Suprapubic skin (tissue), 4 donors: ENCODE data around the gene INSR.

Source experiments
- CTCF ChIP-seq, 2 donors: fragments of 200-600 bp in 1 of 2; fragments of 450-650 bp in 1 of 2; sonication (generic) in 1 of 2; IDR thresholded peaks; one replicate each; pipeline ENCODE4 v1.5.1; 2016 to 2019; ENCODE audit warnings: antibody characterized with exemption in 2 of 2, mild to moderate bottlenecking in 1 of 2, moderate library complexity in 1 of 2
- EP300 ChIP-seq: sonication (generic); formaldehyde crosslinking; IDR thresholded peaks from one replicate; pipeline ENCODE4 v1.6.1; 2017; ENCODE audit warnings: antibody characterized with exemption
- POLR2A ChIP-seq, 2 donors: fragments of 450-650 bp; IDR thresholded peaks; one replicate each; pipeline ENCODE4 v1.6.1; 2017; ENCODE audit warnings: antibody characterized with exemption in 2 of 2, mild to moderate bottlenecking in 2 of 2, moderate library complexity in 2 of 2
- POLR2AphosphoS5 ChIP-seq, 3 donors: sonication (generic); formaldehyde crosslinking; IDR thresholded peaks; one replicate each; pipeline ENCODE4 v1.6.1; 2017; ENCODE audit warnings: antibody characterized with exemption in 3 of 3

DNA sequence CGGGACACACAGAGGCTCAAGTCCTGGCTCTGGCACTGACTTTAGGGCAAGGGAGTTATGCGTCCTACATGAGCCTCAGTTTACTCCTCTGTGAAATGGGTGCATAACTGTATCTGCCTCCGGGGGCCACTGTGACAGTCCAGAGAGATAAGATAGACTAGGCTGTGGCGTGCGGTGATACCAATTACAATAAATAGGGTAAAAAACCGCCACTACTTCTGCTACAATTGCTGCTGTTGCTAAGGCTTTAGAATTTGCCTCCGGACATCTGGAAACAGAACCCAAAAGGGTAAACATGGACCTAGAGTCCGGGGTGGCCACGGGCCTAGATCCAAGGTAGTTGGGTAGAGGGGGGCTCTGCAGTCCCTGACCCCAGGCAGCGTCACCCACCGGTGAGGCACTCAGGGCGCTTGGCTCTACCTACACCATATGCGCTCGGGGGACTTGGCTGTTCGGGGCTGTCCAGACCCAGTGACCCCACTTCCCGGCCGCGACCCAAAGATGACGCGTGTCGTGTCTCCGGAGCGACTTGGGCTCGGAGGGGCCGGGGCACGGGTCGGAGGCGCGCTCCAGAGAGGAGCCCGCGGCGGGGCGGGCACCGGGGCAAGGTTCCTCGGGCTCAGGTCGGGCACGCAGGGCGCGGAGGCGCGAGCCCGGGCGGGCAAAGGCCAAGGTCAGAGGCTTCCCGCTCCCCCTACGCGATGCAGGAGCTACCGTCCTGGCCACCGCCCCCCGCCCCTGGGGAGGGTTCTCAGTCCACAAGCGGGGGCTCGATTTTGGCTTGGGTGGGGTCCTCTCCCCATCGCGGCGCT, 1.1 kb downstream of the INSR start:
- TF ChIP-seq EP300 (no peak), CTCF (IDR thresholded peaks at IDR 0.05) (no peak), POLR2AphosphoS5 (IDR thresholded peaks at IDR 0.05) (no peak), POLR2A (IDR thresholded peaks at IDR 0.05) (no peak)
